ENCODE results near the gene GBP3. TPM values are rescaled to one million over a fixed set of nuclear protein-coding genes. Genes with fewer than 3 reads are reported as not detected.

GBP3 gene
- total RNA-seq (2021; fragmentation: NEBNext Ultra II Directional; extraction: Animal tissue kit (Norgen Biotek cat#: 25700)) (not detected in 2 replicates), polyA plus RNA-seq (2011; rRNA removed) (not detected in 2 replicates), polyA minus RNA-seq (2011; rRNA and poly(A)+ RNA removed) (not detected in 2 replicates)
- not detected for polyA plus RNA-seq (2011; cell fraction: cytosol; rRNA removed)
- not detected for polyA plus RNA-seq (2011; cell fraction: nucleus; rRNA removed)
- not detected in 4 replicates for polyA plus RNA-seq (2012, experiment 1 of 2)
- not detected for polyA plus RNA-seq (2012, experiment 2 of 2)
- not detected for polyA plus RNA-seq (2013, experiment 1 of 2)
- polyA plus RNA-seq (2013, experiment 2 of 2): not detected
- not detected for polyA minus RNA-seq (2011; cell fraction: cytosol; rRNA and poly(A)+ RNA removed)
- not detected for polyA minus RNA-seq (2011; cell fraction: nucleus; rRNA and poly(A)+ RNA removed)
- long read RNA-seq, experiment 1: 0 reads
- long read RNA-seq, experiment 2: 0 reads

DNA sequence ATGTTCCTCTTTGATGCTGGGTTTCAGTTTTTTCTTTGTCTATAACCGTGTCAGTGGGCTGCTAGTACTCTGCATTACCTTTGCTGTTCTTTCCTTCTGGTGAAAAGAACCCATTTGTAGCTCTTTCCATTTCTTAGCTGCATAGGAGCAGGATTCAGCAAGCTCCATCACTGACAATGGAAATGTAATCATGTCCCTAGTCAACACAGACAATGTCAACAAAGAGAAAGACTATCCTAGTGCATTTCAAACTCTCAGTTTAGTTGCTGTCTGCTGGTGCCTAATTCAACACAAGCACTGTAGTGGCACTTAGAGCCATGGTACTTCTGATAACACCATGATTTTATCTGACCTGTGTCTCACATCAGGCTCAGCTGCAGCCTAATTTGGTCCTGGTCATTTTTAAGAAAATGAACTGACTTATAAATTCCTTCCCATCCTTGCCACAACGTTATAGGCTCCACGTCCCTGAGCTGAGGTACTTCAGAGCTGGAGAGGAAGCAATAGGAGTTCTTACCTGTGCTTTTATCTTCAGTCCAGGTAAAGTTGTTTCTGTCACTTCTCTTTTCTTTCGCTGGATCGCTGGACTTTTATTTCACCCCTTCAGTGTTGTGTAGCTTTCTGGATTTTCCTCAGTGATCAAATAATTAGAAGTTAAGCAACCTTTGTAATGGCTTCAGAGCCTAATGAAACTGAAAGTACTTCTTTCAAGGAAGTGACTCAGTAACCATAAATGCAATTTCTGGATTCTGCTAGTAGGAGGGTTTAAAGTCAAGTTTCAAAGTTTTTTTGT lies at the start of gene GBP3:
GBP3 (minus strand) TSS at position 700 of the 793 bp plus-strand sequence. CDS start 2,145 bp downstream, outside the sequence.
- Histone ChIP-seq H3K4me1 (replicated peaks in 1 of 4; ENCODE audit: control insufficient read depth in 3 of 4, insufficient read depth in 4 of 4, low read length in 3 of 4) (peaks cover 0 to 2% (median 0%) of the 10 kb centered on the region in 4 experiments; a peak in 3 of 7 replicates), H3K4me3 (ENCODE audit: extremely low read depth in 1 of 4, insufficient read depth in 2 of 4, low read depth in 3 of 4, low read length in 4 of 4) (no peak within 1 kb of the TSS), H4K5ac (ENCODE audit: insufficient read length, low read depth, low read length) (no peak within 1 kb of the TSS), H3K9me3 (ENCODE audit: insufficient read depth in 2 of 2, low read depth in 1 of 2, low read length in 1 of 2) (no peaks in the 10 kb centered on the region), H2BK120ac (replicated peaks; ENCODE audit: low read depth, low read length) (no peak within 1 kb of the TSS), H3K27ac (ENCODE audit: low read depth, low read length) (no peak within 1 kb of the TSS), H3K14ac (ENCODE audit: insufficient read length) (no peak within 1 kb of the TSS), H2BK20ac (ENCODE audit: low read length) (no peak within 1 kb of the TSS), H4K20me1 (replicated peaks in 1 of 2; ENCODE audit: control insufficient read depth in 1 of 2, insufficient read depth in 2 of 2, low read length in 2 of 2) (no peaks in the 10 kb centered on the region), H3K18ac (ENCODE audit: extremely low read depth, low read length) (no peak within 1 kb of the TSS), H3K23me2 (ENCODE audit: low read depth, low read length) (no peaks in the 10 kb centered on the region), H3K56ac (replicated peaks; ENCODE audit: insufficient read length, low read depth, low read length) (no peak within 1 kb of the TSS), H2BK5ac (ENCODE audit: low read depth, low read length) (no peak within 1 kb of the TSS), H3K79me1 (ENCODE audit: low read depth, low read length) (no peaks in the 10 kb centered on the region), H2BK12ac (ENCODE audit: low read depth, low read length) (no peak within 1 kb of the TSS), H2AFZ (ENCODE audit: low read length) (peak within 1 kb of the TSS; percentile 70; the same call in 1 of the 2 replicates), H3K4me2 (ENCODE audit: insufficient read depth in 1 of 2, low read depth in 2 of 2, low read length in 2 of 2) (no peak within 1 kb of the TSS), H3K36me3 (ENCODE audit: control insufficient read depth in 2 of 4, insufficient read depth in 4 of 4, low read length in 3 of 4) (no peaks in the 10 kb centered on the region), H3K27me3 (replicated peaks in 1 of 4; ENCODE audit: control insufficient read depth in 3 of 4, extremely low read depth in 1 of 4, insufficient read depth in 3 of 4, low read length in 3 of 4) (no peaks in the 10 kb centered on the region), H4K8ac (ENCODE audit: extremely low read depth, insufficient read depth, low read length) (no peak within 1 kb of the TSS), H4K91ac (replicated peaks; ENCODE audit: insufficient read length, low read length) (no peak within 1 kb of the TSS), H2AK5ac (ENCODE audit: low read depth, low read length) (no peak within 1 kb of the TSS), H3K79me2 (ENCODE audit: control insufficient read depth in 1 of 2, insufficient read depth in 2 of 2, low read length in 2 of 2) (no peaks in the 10 kb centered on the region), H3K4ac (replicated peaks; ENCODE audit: insufficient read length, low read depth, low read length) (no peak within 1 kb of the TSS), H3K23ac (ENCODE audit: insufficient read length) (no peak within 1 kb of the TSS), H3K9ac (replicated peaks in 1 of 4; ENCODE audit: extremely low read depth in 1 of 4, low read depth in 3 of 4, low read length in 3 of 4) (peak within 1 kb of the TSS in 1 of 4 experiments; percentile 49; a peak in 1 of 7 replicates), H2BK15ac (ENCODE audit: low read length) (no peak within 1 kb of the TSS)
- CTCF ChIA-PET (ENCODE audit: partially characterized antibody): interaction anchor here (0.6 to 1.2 kb wide), 6 partner anchors 21 to 413 kb away, joined by 3 to 6 read pairs (median 3); no protein-coding TSS in a partner anchor
- TF ChIP-seq KDM1A (IDR thresholded peaks at IDR 0.05; ENCODE audit: borderline replicate concordance, low read length): no peak
- TF ChIP-seq TCF12 (IDR thresholded peaks at IDR 0.05; ENCODE audit: low read depth, low read length): no peak
- TF ChIP-seq CEBPB (IDR thresholded peaks at IDR 0.05; ENCODE audit: low read depth, low read length): no peak
- no peak for TF ChIP-seq EP300 (IDR thresholded peaks at IDR 0.05; ENCODE audit: borderline replicate concordance in 1 of 2, low read depth in 2 of 2, low read length in 2 of 2)
- TF ChIP-seq MAFK (IDR thresholded peaks at IDR 0.05; ENCODE audit: low read depth, low read length): no peak
- TF ChIP-seq KDM4A (IDR thresholded peaks at IDR 0.05; ENCODE audit: low read depth, low read length, severe bottlenecking): no peak
- POLR2A ChIA-PET (ENCODE audit: partially characterized antibody): no interaction called here
- 76% methylated on average over 5 of the region's 5 CpGs; no CpG with 5 or more reads in 1 of the 2 experiments for WGBS, 2 experiments (ENCODE audit: extremely low coverage in 1 of 2, insufficient coverage in 1 of 2, insufficient read length in 1 of 2, insufficient replicate concordance in 2 of 2, low coverage in 1 of 2, low lambda C conversion rate in 2 of 2, missing lambda C conversion rate in 1 of 2)
- DNase-seq (ENCODE audit: low read depth in 1 of 2, low spot score in 2 of 2) (no peak), FAIRE-seq (peak; percentile 36)
